GM15510 (cell line): ENCODE data around the gene NFE2L3.

Experiments
- POLR2A ChIP-seq: IDR thresholded peaks from 3 replicates; pipeline ENCODE4 v1.6.1; 2011; ENCODE audit warnings: borderline replicate concordance; ENCODE audit not compliant: insufficient read length; ENCODE audit errors: extremely low read depth

NFE2L3 gene

GRCh38 chr7:26200444-26201246 is 48.6 kb downstream of the NFE2L3 start, which contains the start of gene HNRNPA2B1:
Gene HNRNPA2B1, minus strand, starts transcription at chr7:26200746. Its CDS starts 169 bp downstream, at chr7:26200577.
- peak; percentile 100 for TF ChIP-seq POLR2A

GRCh38 chr7:26201247-26202018 is 49.4 kb downstream of the NFE2L3 start, which contains the start of gene CBX3:
Gene CBX3, plus strand, starts transcription at chr7:26201745. Its CDS starts 1,254 bp downstream, at chr7:26202999.
- peak; percentile 85 for TF ChIP-seq POLR2A

GRCh38 chr7:26202019-26202990 is 50.3 kb downstream of the NFE2L3 start:
- no peak for TF ChIP-seq POLR2A

- TF ChIP-seq POLR2A = no peak
These were observed 51.0 kb downstream of the NFE2L3 start for GRCh38 chr7:26203016-26203415.

GRCh38 chr7:26208040-26208439 is 56.0 kb downstream of the NFE2L3 start:
- TF ChIP-seq POLR2A = no peak

GRCh38 chr7:26212921-26213718 is 61.1 kb downstream of the NFE2L3 start:
- TF ChIP-seq POLR2A = no peak

GRCh38 chr7:26213807-26214515 is 62.0 kb downstream of the NFE2L3 start:
- TF ChIP-seq POLR2A = no peak

- TF ChIP-seq POLR2A = no peak
These were observed 64.1 kb downstream of the NFE2L3 start for GRCh38 chr7:26216049-26216448.

- TF ChIP-seq POLR2A = no peak
These were observed 72.4 kb downstream of the NFE2L3 start for GRCh38 chr7:26224359-26224758.

GRCh38 chr7:26227987-26228386 is 76.0 kb downstream of the NFE2L3 start:
- TF ChIP-seq POLR2A = no peak

GRCh38 chr7:26233902-26234511 is 82.0 kb downstream of the NFE2L3 start:
- TF ChIP-seq POLR2A = no peak
